GM12875 (cell line): ENCODE results near the gene HSBP1.

Experiments used
- H3K4me3 ChIP-seq: one replicate; pipeline ENCODE4 v1.5.1; 2011; ENCODE audit warnings: low read depth, low read length, control low read depth
- TF ChIP-seq, protein P1 (sequence below): IDR thresholded peaks from 2 replicates; pipeline ENCODE4 v1.5.1; 2011; ENCODE audit warnings: low read depth, mild to moderate bottlenecking, control low read depth, inconsistent platforms, low read length, moderate library complexity, borderline replicate concordance; ENCODE audit not compliant: insufficient read depth

The HSBP1 gene

DNA sequence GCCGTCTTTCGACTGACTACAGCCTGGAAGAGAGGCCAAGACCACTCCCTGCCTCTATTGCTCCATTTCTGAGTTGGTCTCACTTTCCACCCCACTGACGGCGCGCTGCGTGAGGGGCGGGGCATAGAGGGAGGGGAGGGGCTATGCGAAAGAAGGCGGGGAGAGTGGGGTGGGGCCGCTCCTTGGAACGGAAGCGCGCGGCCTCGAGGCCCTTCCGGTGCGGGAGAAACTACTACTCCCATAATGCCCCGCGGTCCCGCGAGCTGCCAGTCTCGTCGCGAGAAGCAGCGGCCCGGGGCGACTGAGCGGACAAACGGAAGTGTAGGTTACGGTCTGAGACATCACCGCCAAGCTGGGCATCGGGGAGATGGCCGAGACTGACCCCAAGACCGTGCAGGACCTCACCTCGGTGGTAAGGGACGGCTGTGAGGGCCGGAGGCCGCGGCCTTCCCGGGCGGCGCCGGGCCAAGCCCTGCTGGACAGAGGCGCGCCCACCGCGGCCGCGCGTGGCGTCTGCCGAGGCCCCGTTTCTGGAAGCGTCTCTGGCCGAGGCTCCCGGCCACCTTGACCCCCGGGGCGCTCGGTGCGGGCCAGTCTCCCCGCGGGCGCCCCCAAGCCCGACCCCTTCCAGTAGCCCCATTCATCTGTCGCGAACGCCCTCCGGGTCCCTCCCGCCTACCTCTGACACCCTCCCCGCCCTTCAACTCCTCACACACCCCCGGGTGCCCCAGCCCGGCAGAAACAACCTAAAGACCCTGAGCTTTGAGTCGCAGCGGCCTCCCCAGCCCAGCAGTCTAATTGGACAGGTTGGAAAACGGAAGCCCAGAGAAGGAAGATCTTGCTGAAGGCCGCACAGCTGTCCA is at the start of gene HSBP1:
Gene HSBP1, plus strand, starts transcription at position 269 of the 863 bp plus-strand sequence. Its CDS starts 99 bp downstream, at position 368.
- peak within 1 kb of the TSS; percentile 87 for H3K4me3 ChIP-seq
- TF ChIP-seq, protein P1, sequence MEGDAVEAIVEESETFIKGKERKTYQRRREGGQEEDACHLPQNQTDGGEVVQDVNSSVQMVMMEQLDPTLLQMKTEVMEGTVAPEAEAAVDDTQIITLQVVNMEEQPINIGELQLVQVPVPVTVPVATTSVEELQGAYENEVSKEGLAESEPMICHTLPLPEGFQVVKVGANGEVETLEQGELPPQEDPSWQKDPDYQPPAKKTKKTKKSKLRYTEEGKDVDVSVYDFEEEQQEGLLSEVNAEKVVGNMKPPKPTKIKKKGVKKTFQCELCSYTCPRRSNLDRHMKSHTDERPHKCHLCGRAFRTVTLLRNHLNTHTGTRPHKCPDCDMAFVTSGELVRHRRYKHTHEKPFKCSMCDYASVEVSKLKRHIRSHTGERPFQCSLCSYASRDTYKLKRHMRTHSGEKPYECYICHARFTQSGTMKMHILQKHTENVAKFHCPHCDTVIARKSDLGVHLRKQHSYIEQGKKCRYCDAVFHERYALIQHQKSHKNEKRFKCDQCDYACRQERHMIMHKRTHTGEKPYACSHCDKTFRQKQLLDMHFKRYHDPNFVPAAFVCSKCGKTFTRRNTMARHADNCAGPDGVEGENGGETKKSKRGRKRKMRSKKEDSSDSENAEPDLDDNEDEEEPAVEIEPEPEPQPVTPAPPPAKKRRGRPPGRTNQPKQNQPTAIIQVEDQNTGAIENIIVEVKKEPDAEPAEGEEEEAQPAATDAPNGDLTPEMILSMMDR: no peak

DNA sequence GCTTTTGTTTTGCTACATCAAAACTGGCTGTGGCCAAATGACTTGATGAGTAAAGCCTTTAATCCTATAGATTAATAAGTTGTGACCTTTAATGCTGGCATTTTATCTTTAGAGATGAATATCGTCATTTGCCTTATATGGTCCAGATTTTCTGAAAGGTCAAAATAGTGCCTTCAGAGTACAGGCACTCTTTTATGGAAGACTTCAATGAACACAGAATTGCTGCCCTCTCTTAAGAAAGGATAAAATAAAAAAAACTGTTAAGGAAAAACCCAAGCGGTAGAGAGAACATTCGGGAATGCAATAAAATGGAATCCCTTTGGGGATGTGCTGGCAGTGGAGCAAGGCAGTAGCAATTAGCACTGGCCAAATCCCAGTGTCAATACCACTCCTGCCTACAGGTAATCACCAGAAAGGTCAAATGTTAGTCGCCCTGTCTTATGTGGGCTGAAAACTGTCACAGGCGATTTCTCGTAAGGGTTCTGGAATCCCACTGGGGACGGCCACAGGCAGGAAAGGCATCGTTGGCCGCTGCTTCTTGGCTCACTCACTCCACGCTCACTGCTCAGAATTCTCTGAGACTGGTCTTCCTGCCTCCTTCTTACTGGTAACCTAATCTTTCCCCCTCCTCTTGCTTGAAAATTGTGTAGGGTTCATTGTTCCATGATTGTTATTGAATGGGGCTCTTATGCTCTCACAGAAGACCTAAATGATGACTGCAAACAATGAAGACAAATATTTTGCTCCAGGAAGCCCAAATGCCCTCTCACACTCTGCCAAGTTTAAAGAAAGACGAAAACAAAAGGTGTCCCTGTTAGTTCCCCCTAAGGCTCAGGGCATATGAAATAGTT is 45.4 kb upstream of the HSBP1 start:
- TF ChIP-seq, protein P1: no peak
- no peak overlapping the region for H3K4me3 ChIP-seq

DNA sequence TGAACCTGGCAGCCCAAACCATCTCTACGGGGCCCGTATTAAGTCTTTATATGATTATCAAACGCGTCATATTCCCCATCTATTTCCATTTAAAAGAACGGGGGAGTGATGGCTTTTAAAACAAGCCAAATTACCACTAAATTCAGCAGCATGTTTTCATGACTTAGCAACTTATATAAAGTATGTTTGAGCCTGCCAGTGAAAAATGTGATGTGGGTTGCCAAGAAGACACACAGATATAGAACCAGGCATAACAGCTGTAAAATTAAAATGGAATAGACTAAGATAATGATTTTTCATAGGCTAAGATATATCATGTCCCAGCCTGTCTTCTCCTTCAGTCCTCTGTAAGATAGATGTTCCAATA is 44.8 kb upstream of the HSBP1 start:
- TF ChIP-seq, protein P1: no peak
- H3K4me3 ChIP-seq: no peak overlapping the region

DNA sequence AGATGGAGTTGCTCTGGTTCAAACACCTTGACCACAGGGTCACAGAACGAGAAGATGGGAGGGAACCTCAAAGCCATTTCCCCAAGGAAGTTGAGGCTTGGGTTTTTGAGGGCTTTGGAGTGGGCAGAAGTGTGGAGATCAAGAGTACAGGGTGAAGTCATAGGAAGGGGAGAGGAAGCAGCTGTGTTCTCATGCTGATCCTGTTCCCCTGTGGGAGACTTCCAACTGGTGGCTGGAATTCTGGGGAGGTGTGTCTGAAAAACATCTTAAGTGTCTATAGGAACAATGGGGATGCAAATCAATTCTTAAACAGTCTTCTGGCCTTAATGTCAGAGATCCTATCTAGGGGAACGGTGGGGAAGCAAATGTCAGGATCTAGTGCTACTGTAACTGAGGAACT is 38.8 kb upstream of the HSBP1 start:
- no peak overlapping the region for H3K4me3 ChIP-seq
- TF ChIP-seq, protein P1: no peak

DNA sequence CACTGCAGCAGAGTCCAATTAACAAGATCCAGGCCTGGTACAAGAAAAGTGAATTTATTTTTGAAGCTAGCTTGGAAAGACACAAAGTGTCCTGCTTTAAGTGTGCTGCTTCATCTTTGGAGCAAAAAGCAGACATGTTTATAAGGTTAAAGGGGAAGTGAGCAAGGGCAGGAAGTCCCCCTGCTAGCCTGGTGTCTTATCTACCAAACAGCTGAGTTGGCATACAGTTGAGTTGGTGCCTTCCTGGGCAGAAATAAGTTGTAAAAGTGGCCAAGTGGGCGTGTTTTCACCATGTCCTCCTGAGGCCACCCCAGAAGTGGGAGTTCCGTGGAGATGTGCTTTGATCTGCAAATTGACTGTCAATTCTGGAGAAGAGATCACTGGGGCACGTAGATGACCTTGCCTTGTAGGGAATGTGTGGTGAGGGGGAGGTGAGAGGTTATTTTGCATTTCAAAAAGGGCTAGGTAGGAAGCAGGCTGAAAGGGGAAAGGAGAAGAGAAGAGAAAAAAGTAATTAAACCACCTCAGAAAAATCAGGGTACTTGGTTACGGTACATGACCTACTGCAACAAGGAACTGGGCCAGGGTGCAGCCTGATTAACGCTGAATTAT is 38.3 kb upstream of the HSBP1 start:
- TF ChIP-seq, protein P1: no peak
- H3K4me3 ChIP-seq: no peak overlapping the region

DNA sequence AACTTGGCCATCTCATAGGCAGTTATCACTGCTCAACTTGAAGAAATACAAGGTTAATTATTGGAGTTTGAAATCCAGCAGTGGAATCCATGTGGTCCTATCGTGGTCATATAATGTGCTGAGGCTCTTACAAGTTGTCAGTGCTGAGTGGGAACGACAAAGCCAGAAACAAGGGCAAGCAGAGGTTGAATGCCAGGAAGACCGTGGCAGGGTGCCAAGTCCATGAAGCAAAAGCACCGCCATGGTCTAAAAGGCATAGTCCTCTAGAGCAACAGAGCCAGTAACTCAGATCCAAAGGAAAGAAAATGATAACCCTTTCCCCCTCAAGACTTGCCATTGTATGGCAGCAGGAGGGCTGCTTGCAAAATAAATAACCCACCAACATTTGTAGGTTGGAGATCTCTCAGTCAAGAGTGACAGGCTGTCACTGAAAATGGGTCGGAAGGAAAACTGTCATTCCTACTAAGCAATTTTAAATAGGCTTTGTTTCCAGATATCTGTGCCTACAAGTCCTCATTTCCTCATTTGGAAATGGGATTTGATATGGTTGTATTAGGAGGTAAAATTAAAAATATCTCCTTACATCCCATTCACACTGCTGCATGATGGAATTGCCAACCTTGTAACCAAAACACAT is 36.4 kb upstream of the HSBP1 start:
- TF ChIP-seq, protein P1: no peak
- H3K4me3 ChIP-seq: no peak overlapping the region
